ENCODE results near the gene SPIRE1. TPM values are rescaled to one million over a fixed set of nuclear protein-coding genes. Genes with fewer than 3 reads are reported as not detected.

The SPIRE1 gene
- total RNA-seq, 2 experiments from 2014 or later, result 0.99 to 1.4 TPM

- H3K9me3 Mint-ChIP-seq, result no peaks in the 10 kb centered on the region
- H3K27me3 ChIP-seq (ENCODE audit: control insufficient read depth in 1 of 2, insufficient read depth in 2 of 2, low read length in 2 of 2), result peaks cover 5 to 26% of the 10 kb centered on the region in 2 experiments
Measured at GRCh38 chr18:12399231-12399630, 258.7 kb downstream of the SPIRE1 start.

GRCh38 chr18:12398625-12399024 lies 259.3 kb downstream of the SPIRE1 start:
- no peaks in the 10 kb centered on the region for H3K36me3 ChIP-seq (ENCODE audit: insufficient read depth, low read length)
- DNase-seq (no peak), ATAC-seq (ENCODE audit: poor library complexity) (no peak)
- no peaks in the 10 kb centered on the region for H3K4me1 Mint-ChIP-seq (ENCODE audit: low read depth)
- no peaks in the 10 kb centered on the region for H3K36me3 Mint-ChIP-seq (ENCODE audit: low read depth)
- intact Hi-C loops (cut with DNase I, micrococcal nuclease), result loop anchor here in 1 of 2 experiments (10.0 kb wide), 1 partner anchor 756 kb away; no protein-coding TSS in a partner anchor
- no peaks in the 10 kb centered on the region for H3K9me3 ChIP-seq (ENCODE audit: control insufficient read depth in 1 of 2, insufficient read depth in 1 of 2, low read length in 2 of 2)
- H3K9me3 Mint-ChIP-seq, result no peaks in the 10 kb centered on the region
- H3K27ac Mint-ChIP-seq, result no peak overlapping the region
- no peak overlapping the region for H3K4me3 Mint-ChIP-seq
- POLR2A ChIA-PET, result no interaction called here
- H3K4me1 ChIP-seq (ENCODE audit: insufficient read depth, low read length), result no peaks in the 10 kb centered on the region
- no peak for TF ChIP-seq CTCF (IDR thresholded peaks at IDR 0.05)
- H3K27me3 Mint-ChIP-seq, result peaks cover 52% of the 10 kb centered on the region
- H3K4me3 ChIP-seq (ENCODE audit: low read length), result no peak overlapping the region
- H3K27me3 ChIP-seq (ENCODE audit: control insufficient read depth in 1 of 2, insufficient read depth in 2 of 2, low read length in 2 of 2), result peaks cover 8 to 20% of the 10 kb centered on the region in 2 experiments
- CTCF ChIA-PET, result no interaction called here
- H3K27ac ChIP-seq (ENCODE audit: low read depth in 1 of 2, low read length in 2 of 2), result no peak overlapping the region

More at GRCh38 chr18:12399231-12399630, 258.7 kb downstream of the SPIRE1 start:
- Mint-ChIP-seq H3K36me3 (ENCODE audit: low read depth) (no peaks in the 10 kb centered on the region), H3K4me1 (ENCODE audit: low read depth) (no peaks in the 10 kb centered on the region), H3K4me3 (no peak overlapping the region), H3K27me3 (peaks cover 56% of the 10 kb centered on the region), H3K27ac (no peak overlapping the region)
- Histone ChIP-seq H3K4me3 (ENCODE audit: low read length) (no peak overlapping the region), H3K36me3 (ENCODE audit: insufficient read depth, low read length) (no peaks in the 10 kb centered on the region), H3K9me3 (ENCODE audit: control insufficient read depth in 1 of 2, insufficient read depth in 1 of 2, low read length in 2 of 2) (no peaks in the 10 kb centered on the region), H3K4me1 (ENCODE audit: insufficient read depth, low read length) (no peaks in the 10 kb centered on the region), H3K27ac (ENCODE audit: low read depth in 1 of 2, low read length in 2 of 2) (no peak overlapping the region)
- ATAC-seq (ENCODE audit: poor library complexity), result no peak
- intact Hi-C loops (cut with DNase I, micrococcal nuclease), result loop anchor here in 1 of 2 experiments (10.0 kb wide), 1 partner anchor 756 kb away; no protein-coding TSS in a partner anchor
- TF ChIP-seq CTCF (IDR thresholded peaks at IDR 0.05), result no peak
- ChIA-PET POLR2A (no interaction called here), CTCF (no interaction called here)
- no peak for DNase-seq

- ChIA-PET POLR2A (no interaction called here), CTCF (no interaction called here)
- Histone ChIP-seq H3K4me3 (ENCODE audit: low read length) (no peak overlapping the region), H3K4me1 (ENCODE audit: insufficient read depth, low read length) (no peaks in the 10 kb centered on the region), H3K9me3 (ENCODE audit: control insufficient read depth in 1 of 2, insufficient read depth in 1 of 2, low read length in 2 of 2) (no peaks in the 10 kb centered on the region), H3K27me3 (ENCODE audit: control insufficient read depth in 1 of 2, insufficient read depth in 2 of 2, low read length in 2 of 2) (peaks cover 6 to 15% of the 10 kb centered on the region in 2 experiments), H3K27ac (ENCODE audit: low read depth in 1 of 2, low read length in 2 of 2) (no peak overlapping the region), H3K36me3 (ENCODE audit: insufficient read depth, low read length) (no peaks in the 10 kb centered on the region)
- Mint-ChIP-seq H3K36me3 (ENCODE audit: low read depth) (no peaks in the 10 kb centered on the region), H3K4me1 (ENCODE audit: low read depth) (no peaks in the 10 kb centered on the region), H3K27ac (no peak overlapping the region), H3K4me3 (no peak overlapping the region), H3K9me3 (no peaks in the 10 kb centered on the region), H3K27me3 (peaks cover 48% of the 10 kb centered on the region)
- no peak for TF ChIP-seq CTCF (IDR thresholded peaks at IDR 0.05)
- ATAC-seq (ENCODE audit: poor library complexity) (no peak), DNase-seq (no peak)
- intact Hi-C loops (cut with DNase I, micrococcal nuclease), result loop anchor here in 1 of 2 experiments (10.0 kb wide), 1 partner anchor 757 kb away; no protein-coding TSS in a partner anchor
Measured at GRCh38 chr18:12397793-12398192, 260.1 kb downstream of the SPIRE1 start.

All from CD4-positive, alpha-beta T cell (primary cell).